Tibial artery (tissue), 4 donors: ENCODE results near the gene RPL4.
"Not testable (repeated sequence)": the region's sequence is repeated elsewhere in the genome, so short reads cannot be mapped to it uniquely, and the experiment has no call there.

Experiments
- DNase-seq, 2 donors: peaks; one replicate each; pipeline ENCODE4 v3.0.0-alpha.2; 2019
- H3K27ac ChIP-seq, 2 donors: fragments of 200-600 bp; sonication (generic) in 1 of 2; 1 replicate in 1 of 2; 2 replicates in 1 of 2; pipeline ENCODE4 v1.5.1; 2018 to 2019; ENCODE audit warnings: mild to moderate bottlenecking in 1 of 2
- H3K27me3 ChIP-seq, 2 donors: fragments of 200-600 bp; sonication (generic) in 1 of 2; one replicate each; pipeline versions ENCODE4 v1.5.1 to v1.6.0; 2016 to 2019
- H3K36me3 ChIP-seq, 3 donors: fragments of 200-600 bp; sonication (generic) in 2 of 3; one replicate each; pipeline ENCODE4 v1.5.1; 2016 to 2019; ENCODE audit warnings: mild to moderate bottlenecking in 2 of 3
- H3K4me1 ChIP-seq, 4 donors: fragments of 200-600 bp; sonication (generic) in 2 of 4; 1 replicate in 3 of 4; 2 replicates in 1 of 4; pipeline ENCODE4 v1.5.1; 2016 to 2019
- H3K4me3 ChIP-seq, 2 donors: fragments of 200-600 bp; sonication (generic) in 1 of 2; 1 replicate in 1 of 2; 2 replicates in 1 of 2; pipeline ENCODE4 v1.5.1; 2018 to 2019; ENCODE audit warnings: mild to moderate bottlenecking in 2 of 2
- H3K9me3 ChIP-seq, 3 donors: fragments of 200-600 bp; sonication (generic) in 1 of 3; one replicate each; pipeline ENCODE4 v1.5.1; 2016 to 2019
- CTCF ChIP-seq, 2 experiments: fragments of 200-600 bp in 1 of 2; fragments of 450-650 bp in 1 of 2; IDR thresholded peaks; one replicate each; pipeline ENCODE4 v1.5.1; 2017 to 2019; ENCODE audit warnings: antibody characterized with exemption in 2 of 2, mild to moderate bottlenecking in 1 of 2, moderate library complexity in 1 of 2
- intact Hi-C: fragments of 100-400 bp; cut with DNase I; formaldehyde crosslinking; loops from one replicate; pipeline ENCODE4 v1.15.0; 2023; ENCODE audit warnings: low total_unique reads

RPL4 gene

GRCh38 chr15:66474135-66474534 lies 30.5 kb downstream of the RPL4 start:
- intact Hi-C loops: no loop called here
- no peak for DNase-seq
- no peak overlapping the region for H3K27ac ChIP-seq
- H3K4me3 ChIP-seq: no peak overlapping the region
- H3K4me1 ChIP-seq: peaks cover 0 to 29% (median 0%) of the 10 kb centered on the region in 4 donors
- TF ChIP-seq CTCF (IDR thresholded peaks at IDR 0.05): no peak
- H3K27me3 ChIP-seq: no peaks in the 10 kb centered on the region
- no peaks in the 10 kb centered on the region for H3K9me3 ChIP-seq
- no peaks in the 10 kb centered on the region for H3K36me3 ChIP-seq

GRCh38 chr15:66472176-66472999 lies 32.3 kb downstream of the RPL4 start:
- intact Hi-C loops: no loop called here
- TF ChIP-seq CTCF (IDR thresholded peaks at IDR 0.05): no peak

GRCh38 chr15:66470825-66471224 lies 33.8 kb downstream of the RPL4 start:
- H3K4me3 ChIP-seq, H3K27ac ChIP-seq, H3K27me3 ChIP-seq, DNase-seq, H3K9me3 ChIP-seq, H3K36me3 ChIP-seq, intact Hi-C loops: not testable (repeated sequence)
- H3K4me1 ChIP-seq: peaks cover 0 to 29% (median 0%) of the 10 kb centered on the region in 4 donors

More at GRCh38 chr15:66472176-66472999, 32.3 kb downstream of the RPL4 start:
- DNase-seq: no peak
- no peak overlapping the region for H3K4me3 ChIP-seq
- H3K4me1 ChIP-seq: peaks cover 0 to 29% (median 0%) of the 10 kb centered on the region in 4 donors
- H3K36me3 ChIP-seq: no peaks in the 10 kb centered on the region
- H3K9me3 ChIP-seq: no peaks in the 10 kb centered on the region
- peak overlapping the region in 1 of 2 donors; percentile 49 for H3K27ac ChIP-seq
- H3K27me3 ChIP-seq: no peaks in the 10 kb centered on the region

- intact Hi-C loops, DNase-seq, H3K27ac ChIP-seq: not testable (repeated sequence)
These were observed 37.3 kb downstream of the RPL4 start for GRCh38 chr15:66467162-66468040.

DNA sequence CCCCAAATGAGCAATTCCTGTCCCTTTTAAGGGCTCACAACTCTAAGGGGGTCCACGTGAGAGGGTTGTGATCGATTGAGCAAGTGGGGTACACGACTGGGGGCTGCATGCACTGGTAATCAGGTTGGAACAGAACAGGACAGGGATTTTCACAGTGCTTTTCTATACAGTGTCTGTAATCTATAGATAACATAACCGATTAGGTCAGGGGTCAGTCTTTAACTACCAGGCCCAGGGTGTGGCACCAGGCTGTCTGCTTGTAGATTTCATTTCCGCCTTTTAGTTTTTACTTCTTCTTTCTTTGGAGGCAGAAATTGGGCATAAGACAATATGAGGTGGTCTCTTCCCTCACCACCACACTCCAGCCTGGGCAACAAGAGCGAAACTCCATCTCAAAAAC lies 39.4 kb downstream of the RPL4 start:
- intact Hi-C loops, H3K9me3 ChIP-seq, H3K4me3 ChIP-seq, H3K27me3 ChIP-seq, H3K27ac ChIP-seq, H3K4me1 ChIP-seq, H3K36me3 ChIP-seq, DNase-seq: not testable (repeated sequence)

More at GRCh38 chr15:66467162-66468040, 37.3 kb downstream of the RPL4 start:
- not testable (repeated sequence) for H3K4me3 ChIP-seq, H3K36me3 ChIP-seq, H3K27me3 ChIP-seq, H3K9me3 ChIP-seq
- H3K4me1 ChIP-seq: peaks cover 0 to 12% (median 0%) of the 10 kb centered on the region in 4 donors

- no peak overlapping the region for H3K27ac ChIP-seq
- DNase-seq: no peak
- H3K4me3 ChIP-seq: no peak overlapping the region
- no peaks in the 10 kb centered on the region for H3K36me3 ChIP-seq
- H3K27me3 ChIP-seq: no peaks in the 10 kb centered on the region
- intact Hi-C loops: no loop called here
- H3K4me1 ChIP-seq: no peaks in the 10 kb centered on the region
- TF ChIP-seq CTCF (IDR thresholded peaks at IDR 0.05): no peak
- no peaks in the 10 kb centered on the region for H3K9me3 ChIP-seq
These were observed 42.0 kb downstream of the RPL4 start for GRCh38 chr15:66462627-66463026.

DNA sequence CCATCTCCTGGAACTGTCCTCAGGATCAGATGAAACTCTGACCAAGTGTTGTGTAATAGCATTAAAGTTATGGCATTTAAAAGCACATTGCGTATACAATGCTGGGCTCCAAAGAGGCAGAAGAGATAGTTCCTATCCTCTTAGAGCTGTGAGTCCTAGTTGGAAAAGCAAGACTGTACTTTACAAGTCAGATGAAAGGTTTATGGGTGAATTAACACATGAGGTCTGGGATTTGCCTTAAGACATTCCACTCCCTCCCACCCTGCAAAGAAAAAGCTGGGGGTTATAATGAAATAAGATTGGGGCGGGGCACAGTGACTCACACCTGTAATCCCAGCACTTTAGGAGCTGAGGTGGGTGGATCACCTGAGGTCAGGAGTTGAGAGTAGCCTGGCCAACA lies 42.7 kb downstream of the RPL4 start:
- Histone ChIP-seq H3K36me3 (no peaks in the 10 kb centered on the region), H3K27ac (no peak overlapping the region), H3K27me3 (no peaks in the 10 kb centered on the region), H3K9me3 (no peaks in the 10 kb centered on the region), H3K4me1 (no peaks in the 10 kb centered on the region), H3K4me3 (no peak overlapping the region)
- no peak for TF ChIP-seq CTCF (IDR thresholded peaks at IDR 0.05)
- DNase-seq: no peak
- intact Hi-C loops: no loop called here

GRCh38 chr15:66461294-66461693 lies 43.4 kb downstream of the RPL4 start:
- H3K4me1 ChIP-seq, H3K27me3 ChIP-seq, H3K9me3 ChIP-seq, H3K36me3 ChIP-seq, H3K27ac ChIP-seq, H3K4me3 ChIP-seq, DNase-seq, intact Hi-C loops: not testable (repeated sequence)
